ENCODE results near the gene SH3YL1. TPM values are rescaled to one million over a fixed set of nuclear protein-coding genes. Genes with fewer than 3 reads are reported as not detected.

Gene SH3YL1
- total RNA-seq, 1 experiment from 2014 or later: 84.7 TPM

GRCh38 chr2:209470-209869 lies 54.4 kb downstream of the SH3YL1 start:
- DNase-seq: no peak
- POLR2A ChIA-PET (ENCODE audit: unreplicated experiment): no interaction called here
- BruUV-seq (replicated peaks): no TSS peak

GRCh38 chr2:208335-208734 lies 55.5 kb downstream of the SH3YL1 start:
- TF ChIP-seq CTCF (conservative IDR thresholded peaks at IDR 0.05): no peak
- no peak for TF ChIP-seq EZH2 (IDR thresholded peaks at IDR 0.05; ENCODE audit: low read depth)
- Histone ChIP-seq H3K27me3 (ENCODE audit: insufficient read depth, low read depth) (peaks cover 7% of the 10 kb centered on the region; the same call in 1 of the 2 replicates), H3K9me3 (ENCODE audit: insufficient read depth, low read depth) (no peaks in the 10 kb centered on the region), H3K27ac (no peak overlapping the region), H2AFZ (no peak overlapping the region), H4K20me1 (ENCODE audit: insufficient read depth) (no peaks in the 10 kb centered on the region), H3K79me2 (ENCODE audit: low read depth) (no peaks in the 10 kb centered on the region), H3K4me3 (no peak overlapping the region), H3K4me2 (no peak overlapping the region), H3K4me1 (replicated peaks; ENCODE audit: insufficient read depth) (no peaks in the 10 kb centered on the region), H3K36me3 (ENCODE audit: low read depth) (no peaks in the 10 kb centered on the region), H3F3A (ENCODE audit: insufficient read depth, low read depth) (no peaks in the 10 kb centered on the region), H3K9me2 (ENCODE audit: insufficient read depth) (no peaks in the 10 kb centered on the region)
- CTCF ChIA-PET: no interaction called here
- POLR2A ChIA-PET (ENCODE audit: unreplicated experiment): no interaction called here
- DNase-seq: no peak
- BruUV-seq (replicated peaks): no TSS peak
- intact Hi-C loops (cut with micrococcal nuclease; ENCODE audit: unreplicated experiment): no loop called here

More at GRCh38 chr2:209470-209869, 54.4 kb downstream of the SH3YL1 start:
- TF ChIP-seq CTCF (conservative IDR thresholded peaks at IDR 0.05) (no peak), EZH2 (IDR thresholded peaks at IDR 0.05; ENCODE audit: low read depth) (no peak)
- Histone ChIP-seq H4K20me1 (ENCODE audit: insufficient read depth) (no peaks in the 10 kb centered on the region), H3K9me3 (ENCODE audit: insufficient read depth, low read depth) (no peaks in the 10 kb centered on the region), H3K27ac (no peak overlapping the region), H3K4me2 (no peak overlapping the region), H3K27me3 (ENCODE audit: insufficient read depth, low read depth) (peaks cover 7% of the 10 kb centered on the region; the same call in 1 of the 2 replicates), H3K4me3 (no peak overlapping the region), H3K36me3 (ENCODE audit: low read depth) (no peaks in the 10 kb centered on the region), H3K9me2 (ENCODE audit: insufficient read depth) (no peaks in the 10 kb centered on the region), H3F3A (ENCODE audit: insufficient read depth, low read depth) (no peaks in the 10 kb centered on the region), H3K79me2 (ENCODE audit: low read depth) (no peaks in the 10 kb centered on the region), H2AFZ (no peak overlapping the region), H3K4me1 (replicated peaks; ENCODE audit: insufficient read depth) (no peaks in the 10 kb centered on the region)
- CTCF ChIA-PET: no interaction called here
- intact Hi-C loops (cut with micrococcal nuclease; ENCODE audit: unreplicated experiment): no loop called here

GRCh38 chr2:203984-204383 lies 59.8 kb downstream of the SH3YL1 start:
- no peaks in the 10 kb centered on the region; the same call in 1 of the 2 replicates for H3K27me3 ChIP-seq (ENCODE audit: insufficient read depth, low read depth)
- no peak for DNase-seq
- no peaks in the 10 kb centered on the region for H4K20me1 ChIP-seq (ENCODE audit: insufficient read depth)
- H3K9me3 ChIP-seq (ENCODE audit: insufficient read depth, low read depth): no peaks in the 10 kb centered on the region
- no peaks in the 10 kb centered on the region for H3K79me2 ChIP-seq (ENCODE audit: low read depth)
- no peak overlapping the region for H3K4me2 ChIP-seq
- H3K27ac ChIP-seq: no peak overlapping the region
- H2AFZ ChIP-seq: no peak overlapping the region
- intact Hi-C loops (cut with micrococcal nuclease; ENCODE audit: unreplicated experiment): no loop called here
- ChIA-PET CTCF (no interaction called here), POLR2A (ENCODE audit: unreplicated experiment) (no interaction called here)
- no peaks in the 10 kb centered on the region for H3K36me3 ChIP-seq (ENCODE audit: low read depth)
- no peaks in the 10 kb centered on the region for H3K9me2 ChIP-seq (ENCODE audit: insufficient read depth)
- no peak overlapping the region for H3K4me3 ChIP-seq
- no peak for TF ChIP-seq CTCF (conservative IDR thresholded peaks at IDR 0.05)
- TF ChIP-seq EZH2 (IDR thresholded peaks at IDR 0.05; ENCODE audit: low read depth): no peak
- BruUV-seq (replicated peaks): no TSS peak
- H3K4me1 ChIP-seq (replicated peaks; ENCODE audit: insufficient read depth): no peaks in the 10 kb centered on the region
- no peaks in the 10 kb centered on the region for H3F3A ChIP-seq (ENCODE audit: insufficient read depth, low read depth)
